ENCODE data around the gene KCNN1.
"Not testable (repeated sequence)": the region's sequence is repeated elsewhere in the genome, so short reads cannot be mapped to it uniquely, and the experiment has no call there.

The KCNN1 gene

GRCh38 chr19:17967257-17968051, 547 bp downstream of the KCNN1 start:
- in situ Hi-C loops (cut with MboI; ENCODE audit: low sequenced_read_pairs), result no loop called here

GRCh38 chr19:17968362-17968761, 1.5 kb downstream of the KCNN1 start:
- in situ Hi-C loops (cut with MboI; ENCODE audit: low sequenced_read_pairs), result no loop called here

GRCh38 chr19:17969096-17969792, 2.3 kb downstream of the KCNN1 start:
- in situ Hi-C loops (cut with MboI; ENCODE audit: low sequenced_read_pairs), result no loop called here

- in situ Hi-C loops (cut with MboI; ENCODE audit: low sequenced_read_pairs), result no loop called here
Measured at GRCh38 chr19:17972230-17972629, 5.3 kb downstream of the KCNN1 start.

GRCh38 chr19:17973759-17974158, 6.9 kb downstream of the KCNN1 start:
- in situ Hi-C loops (cut with MboI; ENCODE audit: low sequenced_read_pairs), result no loop called here

- in situ Hi-C loops (cut with MboI; ENCODE audit: low sequenced_read_pairs), result no loop called here
Measured at GRCh38 chr19:17974551-17974950, 7.6 kb downstream of the KCNN1 start.

- in situ Hi-C loops (cut with MboI; ENCODE audit: low sequenced_read_pairs), result no loop called here
Measured at GRCh38 chr19:17975032-17975431, 8.1 kb downstream of the KCNN1 start.

GRCh38 chr19:17977021-17977420, 10.1 kb downstream of the KCNN1 start:
- in situ Hi-C loops (cut with MboI; ENCODE audit: low sequenced_read_pairs), result no loop called here

- in situ Hi-C loops (cut with MboI; ENCODE audit: low sequenced_read_pairs), result no loop called here
Measured at GRCh38 chr19:17977488-17977887, 10.6 kb downstream of the KCNN1 start.

GRCh38 chr19:17981611-17982010, 14.7 kb downstream of the KCNN1 start:
- in situ Hi-C loops (cut with MboI; ENCODE audit: low sequenced_read_pairs), result no loop called here

GRCh38 chr19:17982430-17982829, 15.5 kb downstream of the KCNN1 start:
- in situ Hi-C loops (cut with MboI; ENCODE audit: low sequenced_read_pairs), result no loop called here

GRCh38 chr19:17985037-17985818, 18.3 kb downstream of the KCNN1 start:
- in situ Hi-C loops (cut with MboI; ENCODE audit: low sequenced_read_pairs), result no loop called here

GRCh38 chr19:17986569-17986968, 19.7 kb downstream of the KCNN1 start:
- in situ Hi-C loops (cut with MboI; ENCODE audit: low sequenced_read_pairs), result not testable (repeated sequence)

- in situ Hi-C loops (cut with MboI; ENCODE audit: low sequenced_read_pairs), result no loop called here
Measured at GRCh38 chr19:17988161-17988560, 21.3 kb downstream of the KCNN1 start.

- in situ Hi-C loops (cut with MboI; ENCODE audit: low sequenced_read_pairs), result loop anchor here (5.0 kb wide), 1 partner anchor 42 kb away; no protein-coding TSS in a partner anchor
Measured at GRCh38 chr19:17989425-17990094, 22.7 kb downstream of the KCNN1 start.

GRCh38 chr19:17993076-17993813, 26.3 kb downstream of the KCNN1 start:
- in situ Hi-C loops (cut with MboI; ENCODE audit: low sequenced_read_pairs), result loop anchor here (5.0 kb wide), 1 partner anchor 46 kb away; no protein-coding TSS in a partner anchor

- in situ Hi-C loops (cut with MboI; ENCODE audit: low sequenced_read_pairs), result no loop called here
Measured at GRCh38 chr19:17996826-17997316, 30.0 kb downstream of the KCNN1 start.

GRCh38 chr19:17997969-17998826, 31.3 kb downstream of the KCNN1 start:
- in situ Hi-C loops (cut with MboI; ENCODE audit: low sequenced_read_pairs), result no loop called here

GRCh38 chr19:17998827-17999150, 31.9 kb downstream of the KCNN1 start:
- in situ Hi-C loops (cut with MboI; ENCODE audit: low sequenced_read_pairs), result no loop called here
